Measurements from ENCODE around the gene SOHLH1.

DNA sequence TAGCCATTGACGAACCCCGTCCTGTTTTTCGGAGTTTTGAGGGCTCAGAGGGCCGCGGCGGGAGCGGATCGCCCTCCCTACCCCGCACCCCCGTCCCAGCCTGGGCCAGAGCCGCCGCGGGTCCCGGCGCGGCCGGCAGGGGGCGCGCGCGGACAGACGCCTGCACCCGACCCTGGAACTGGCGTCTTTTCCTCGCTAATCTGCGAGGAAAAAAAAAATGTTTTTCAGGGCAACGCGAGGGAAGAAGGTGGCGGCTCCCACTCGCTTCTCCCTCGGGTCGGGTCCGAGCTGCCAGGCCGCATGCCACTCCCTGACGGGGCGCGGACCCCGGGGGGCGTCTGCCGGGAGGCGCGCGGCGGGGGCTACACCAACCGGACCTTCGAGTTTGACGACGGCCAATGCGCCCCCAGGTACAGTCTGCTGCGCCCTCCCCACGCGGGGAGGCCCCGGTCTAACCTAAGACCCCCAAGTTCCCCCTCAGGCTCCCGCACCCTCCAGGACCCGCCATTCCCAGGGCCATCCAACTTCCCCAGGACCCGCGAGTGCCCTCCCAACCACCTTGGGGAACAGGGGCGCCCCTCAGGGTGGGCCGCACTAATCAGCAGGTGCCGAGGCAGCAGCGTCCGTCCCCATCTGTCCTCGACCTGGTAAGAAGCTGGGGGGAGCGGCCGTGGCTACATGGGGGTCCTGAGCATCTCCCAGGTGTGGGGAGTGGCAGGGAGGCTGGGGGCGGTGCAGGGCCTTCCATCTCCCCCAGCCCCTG, 2.9 kb upstream of the SOHLH1 start, which contains the start of gene KCNT1:
- TF ChIP-seq SMC3 (IDR thresholded peaks at IDR 0.05; ENCODE audit: low read depth, low read length) (peak; percentile 51), CTCF (conservative IDR thresholded peaks at IDR 0.05; ENCODE audit: low read depth, low read length) (peak; percentile 92), POLR2A (IDR thresholded peaks at IDR 0.05; ENCODE audit: low read depth, low read length) (no peak), BHLHE40 (IDR thresholded peaks at IDR 0.05; ENCODE audit: low read depth, low read length) (0 out of 2 replicates have a peak, but pooled peaks have one; percentile 7), NFE2L2 (IDR thresholded peaks at IDR 0.05; ENCODE audit: low read depth, low read length) (no peak), CEBPB (IDR thresholded peaks at IDR 0.05; ENCODE audit: low read depth, low read length) (no peak), RFX5 (IDR thresholded peaks at IDR 0.05; ENCODE audit: low read depth, low read length) (no peak), CHD1 (IDR thresholded peaks at IDR 0.05; ENCODE audit: low read depth, low read length) (no peak), RAD21 (IDR thresholded peaks at IDR 0.05; ENCODE audit: low read length) (peak; percentile 65), RCOR1 (IDR thresholded peaks at IDR 0.05; ENCODE audit: insufficient replicate concordance, low read length) (no peak)
- TF ChIP-seq, protein P1, sequence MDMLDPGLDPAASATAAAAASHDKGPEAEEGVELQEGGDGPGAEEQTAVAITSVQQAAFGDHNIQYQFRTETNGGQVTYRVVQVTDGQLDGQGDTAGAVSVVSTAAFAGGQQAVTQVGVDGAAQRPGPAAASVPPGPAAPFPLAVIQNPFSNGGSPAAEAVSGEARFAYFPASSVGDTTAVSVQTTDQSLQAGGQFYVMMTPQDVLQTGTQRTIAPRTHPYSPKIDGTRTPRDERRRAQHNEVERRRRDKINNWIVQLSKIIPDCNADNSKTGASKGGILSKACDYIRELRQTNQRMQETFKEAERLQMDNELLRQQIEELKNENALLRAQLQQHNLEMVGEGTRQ (IDR thresholded peaks at IDR 0.05; ENCODE audit: low read depth, low read length), result no peak
- TF ChIP-seq, protein P2, sequence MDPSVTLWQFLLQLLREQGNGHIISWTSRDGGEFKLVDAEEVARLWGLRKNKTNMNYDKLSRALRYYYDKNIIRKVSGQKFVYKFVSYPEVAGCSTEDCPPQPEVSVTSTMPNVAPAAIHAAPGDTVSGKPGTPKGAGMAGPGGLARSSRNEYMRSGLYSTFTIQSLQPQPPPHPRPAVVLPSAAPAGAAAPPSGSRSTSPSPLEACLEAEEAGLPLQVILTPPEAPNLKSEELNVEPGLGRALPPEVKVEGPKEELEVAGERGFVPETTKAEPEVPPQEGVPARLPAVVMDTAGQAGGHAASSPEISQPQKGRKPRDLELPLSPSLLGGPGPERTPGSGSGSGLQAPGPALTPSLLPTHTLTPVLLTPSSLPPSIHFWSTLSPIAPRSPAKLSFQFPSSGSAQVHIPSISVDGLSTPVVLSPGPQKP (IDR thresholded peaks at IDR 0.05; ENCODE audit: borderline replicate concordance, low read depth, low read length), result no peak
